Measurements from ENCODE around the gene NEMF.
"Not testable (repeated sequence)": the region's sequence is repeated elsewhere in the genome, so short reads cannot be mapped to it uniquely, and the experiment has no call there.

The NEMF gene

DNA sequence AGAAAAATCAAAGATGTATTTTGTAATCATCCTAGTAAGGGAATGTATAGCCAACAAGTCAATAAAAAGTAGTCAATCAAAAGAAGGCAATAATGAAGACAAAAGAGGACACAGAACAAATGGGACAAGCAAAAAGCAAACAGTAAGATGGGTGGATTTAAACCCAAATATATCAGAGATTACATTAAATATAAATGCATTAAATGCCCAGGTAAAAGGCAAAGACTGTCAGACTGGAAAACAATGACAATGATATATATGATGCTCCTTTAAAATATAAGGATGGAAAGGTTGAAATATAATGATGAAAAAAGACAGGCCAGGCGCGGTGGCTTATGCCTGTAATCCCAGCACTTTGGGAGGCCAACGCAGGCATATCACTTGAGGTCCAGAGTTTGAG, 35.7 kb downstream of the NEMF start:
- no peak for DNase-seq

DNA sequence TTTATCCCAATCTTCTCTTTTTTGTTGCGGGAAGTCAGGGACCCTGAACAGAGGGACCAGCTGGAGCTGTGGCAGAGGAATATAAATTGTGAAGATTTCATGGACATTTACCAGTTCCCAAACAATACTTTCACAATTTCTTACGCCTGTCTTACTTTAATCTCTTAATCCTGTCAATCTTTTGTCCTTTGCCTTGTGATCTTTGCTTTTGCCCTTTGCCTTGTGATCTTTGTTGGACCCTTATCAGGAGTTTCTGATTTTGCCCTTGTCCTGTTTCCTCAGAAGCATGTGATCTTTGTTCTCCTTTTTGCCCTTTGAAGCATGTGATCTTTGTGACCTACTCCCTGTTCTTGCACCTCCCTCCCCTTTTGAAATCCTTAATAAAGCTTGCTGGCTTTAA, 36.5 kb downstream of the NEMF start:
- not testable (repeated sequence) for DNase-seq

DNA sequence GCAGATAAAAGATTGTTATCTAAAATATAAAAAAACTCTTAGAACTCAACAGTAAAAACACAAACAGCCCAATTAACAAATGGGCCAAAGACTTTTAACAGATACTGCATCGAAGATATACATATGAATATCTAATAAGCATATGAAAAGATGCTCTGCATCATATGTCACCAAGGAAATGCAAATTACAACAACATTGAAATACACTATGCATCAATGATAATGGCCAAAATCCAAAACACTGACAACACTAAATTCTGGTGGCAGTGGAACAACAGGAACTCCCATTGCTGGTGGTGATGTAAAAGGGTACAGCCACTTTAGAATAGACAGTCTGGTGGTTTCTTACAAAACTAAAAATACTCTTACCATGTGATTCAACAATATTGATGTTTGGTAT, 43.8 kb downstream of the NEMF start:
- no peak for DNase-seq

DNA sequence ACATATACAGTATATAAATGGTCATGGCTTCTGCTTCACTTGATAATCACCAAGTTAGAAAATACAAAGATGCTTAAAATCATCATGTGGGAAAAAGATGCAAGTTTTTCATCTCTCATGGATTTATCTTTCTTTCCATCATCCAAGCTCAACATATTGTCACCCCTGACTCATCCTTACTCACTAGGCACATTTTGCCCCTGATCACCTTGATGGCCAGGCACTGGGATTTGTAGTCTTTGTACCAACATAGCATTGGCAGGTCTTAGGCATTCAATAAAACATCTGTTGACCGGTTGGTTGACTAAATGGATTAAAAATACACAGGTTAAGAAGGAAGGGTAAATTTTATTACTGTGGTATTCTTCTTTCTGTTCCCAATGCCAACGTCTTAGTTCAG, 56.6 kb downstream of the NEMF start:
- no peak for DNase-seq

DNA sequence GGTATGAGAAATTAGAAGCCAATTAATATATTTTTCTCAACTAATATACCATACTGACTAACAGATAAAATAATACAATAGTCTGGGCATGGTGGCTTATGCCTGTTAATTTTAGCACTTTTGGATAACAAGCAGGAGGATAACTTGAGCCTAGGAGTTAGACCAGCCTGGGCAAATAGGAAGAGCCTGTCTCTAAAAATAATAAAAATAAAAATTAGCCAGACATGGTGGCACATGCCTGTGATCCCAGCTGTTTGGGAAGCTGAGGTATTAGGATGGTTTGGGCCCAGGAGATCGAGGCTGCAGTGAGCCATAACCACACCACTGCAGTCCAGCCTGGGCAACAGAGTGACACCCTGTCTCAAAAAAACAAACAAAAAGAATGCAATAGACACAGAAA, 60.0 kb downstream of the NEMF start:
- DNase-seq: no peak

DNA sequence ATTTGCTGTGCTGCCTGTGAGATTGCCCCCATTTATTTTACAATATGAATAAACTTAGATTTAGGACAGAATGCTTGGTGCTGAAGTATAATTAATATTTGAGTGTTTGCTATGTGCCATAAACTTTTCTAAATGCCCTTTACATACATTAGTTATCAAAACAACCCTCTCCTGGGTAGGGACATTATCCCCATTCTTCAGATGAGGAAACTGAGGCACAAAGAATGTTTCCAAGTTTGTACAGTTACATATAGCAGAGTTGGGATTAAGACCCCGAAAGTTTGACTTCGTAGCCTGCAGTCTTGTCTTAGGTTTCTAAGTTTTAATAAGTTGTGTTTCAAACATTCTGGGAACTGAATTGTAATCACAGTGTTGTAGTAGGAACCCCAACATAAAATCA, 66.3 kb downstream of the NEMF start:
- no peak for DNase-seq

DNA sequence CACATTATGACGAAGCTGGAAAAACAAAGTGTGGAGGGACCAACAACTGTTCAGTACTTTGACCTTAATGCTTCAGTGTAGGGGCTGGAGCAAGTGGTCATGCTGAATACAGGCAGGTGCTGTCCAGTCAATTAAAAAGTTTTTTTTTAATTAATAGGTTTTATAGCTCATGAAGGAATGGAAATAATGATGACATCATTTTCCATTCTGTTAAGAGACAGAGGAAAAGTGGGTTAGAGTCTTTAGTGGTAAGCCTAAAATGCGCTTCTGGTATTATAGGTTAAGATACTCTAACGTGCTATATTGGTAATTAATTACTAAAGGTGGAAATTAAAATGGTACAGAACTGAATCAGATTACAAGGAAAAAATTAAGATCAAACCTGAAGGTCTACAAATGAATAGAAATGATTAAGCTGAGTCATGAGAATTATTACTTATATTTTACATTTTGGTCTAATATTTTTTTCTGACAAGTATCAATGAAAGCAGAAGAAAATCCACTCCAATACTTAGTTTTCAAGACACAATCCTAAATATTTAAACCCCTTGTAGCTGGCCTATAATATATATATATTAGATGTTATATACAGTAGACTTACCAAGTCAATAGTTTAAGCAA, 69.1 kb downstream of the NEMF start:
- no peak for DNase-seq

DNA sequence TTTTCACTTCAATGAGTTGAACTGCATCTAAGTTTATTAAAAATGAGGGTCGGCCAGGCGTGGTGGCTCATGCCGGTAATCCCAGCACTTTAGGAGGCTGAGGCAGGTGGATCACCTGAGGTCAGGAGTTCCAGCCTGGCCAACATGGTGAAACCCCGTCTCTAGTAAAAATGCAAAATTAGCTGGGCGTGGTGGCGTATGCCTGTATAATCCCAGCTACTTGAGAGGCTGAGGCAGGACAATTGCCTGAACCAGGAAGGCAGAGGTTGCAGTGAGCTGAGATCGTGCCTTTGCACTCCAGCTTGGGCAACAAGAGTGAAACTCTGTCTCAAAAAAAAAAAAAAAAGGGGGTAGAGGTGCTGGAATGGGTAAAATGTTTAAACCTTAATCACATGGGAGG, 71.5 kb downstream of the NEMF start:
- not testable (repeated sequence) for DNase-seq

DNA sequence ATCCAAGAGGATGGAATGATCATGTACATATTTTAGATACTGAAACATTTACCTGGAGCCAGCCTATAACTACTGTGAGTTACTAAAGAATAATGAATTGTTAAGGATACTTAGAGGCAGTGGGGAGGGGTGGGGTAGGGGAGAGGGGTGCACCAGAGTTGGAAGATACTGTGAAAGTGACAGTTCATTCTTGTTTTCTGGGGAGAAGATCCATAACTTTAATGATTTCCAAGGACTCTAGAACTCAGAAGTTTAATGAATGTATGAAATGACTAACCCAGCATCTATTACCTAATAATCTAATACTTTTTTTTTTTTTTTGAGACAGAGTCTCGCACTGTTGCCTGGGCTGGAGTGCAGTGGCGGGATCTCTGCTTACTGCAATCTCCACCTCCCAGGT, 74.2 kb downstream of the NEMF start:
- DNase-seq: no peak

DNA sequence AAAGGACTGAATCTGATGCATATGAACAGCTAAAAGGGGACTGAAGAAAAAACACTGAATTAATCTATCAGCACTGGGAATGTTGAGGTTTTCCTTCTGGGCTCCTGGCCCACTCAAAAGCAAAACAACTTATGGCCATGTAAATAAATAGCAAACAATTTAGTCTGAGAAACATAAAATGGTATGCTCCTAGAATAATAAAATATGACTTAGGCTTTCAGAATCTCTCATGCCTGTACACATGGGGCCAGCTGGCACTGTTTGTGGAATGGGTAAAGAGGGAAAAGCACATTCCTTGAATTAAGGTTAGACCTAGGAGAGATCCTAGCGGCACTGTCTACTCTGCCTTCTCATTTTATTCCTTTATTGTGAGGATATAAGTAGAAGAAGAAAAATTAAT, 78.5 kb downstream of the NEMF start:
- no peak for DNase-seq

DNA sequence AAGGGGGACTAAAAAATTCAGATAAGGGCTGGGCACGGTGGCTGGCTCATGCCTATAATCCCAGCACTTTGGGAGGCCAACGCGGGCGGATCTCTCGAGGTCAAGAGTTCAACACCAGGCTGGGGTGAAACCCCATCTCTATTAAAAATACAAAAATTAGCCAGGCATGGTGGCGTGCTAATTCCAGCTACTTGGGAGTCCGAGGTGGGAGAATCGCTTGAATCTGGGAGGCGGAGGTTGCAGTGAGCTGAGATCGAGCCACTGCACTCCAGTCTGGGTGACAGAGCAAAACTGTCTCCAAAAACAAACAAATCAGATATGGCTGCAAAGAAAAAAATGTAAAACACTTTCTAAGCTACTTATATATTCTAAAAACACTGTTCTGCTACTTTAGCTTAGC, 80.9 kb downstream of the NEMF start:
- DNase-seq: not testable (repeated sequence)

DNA sequence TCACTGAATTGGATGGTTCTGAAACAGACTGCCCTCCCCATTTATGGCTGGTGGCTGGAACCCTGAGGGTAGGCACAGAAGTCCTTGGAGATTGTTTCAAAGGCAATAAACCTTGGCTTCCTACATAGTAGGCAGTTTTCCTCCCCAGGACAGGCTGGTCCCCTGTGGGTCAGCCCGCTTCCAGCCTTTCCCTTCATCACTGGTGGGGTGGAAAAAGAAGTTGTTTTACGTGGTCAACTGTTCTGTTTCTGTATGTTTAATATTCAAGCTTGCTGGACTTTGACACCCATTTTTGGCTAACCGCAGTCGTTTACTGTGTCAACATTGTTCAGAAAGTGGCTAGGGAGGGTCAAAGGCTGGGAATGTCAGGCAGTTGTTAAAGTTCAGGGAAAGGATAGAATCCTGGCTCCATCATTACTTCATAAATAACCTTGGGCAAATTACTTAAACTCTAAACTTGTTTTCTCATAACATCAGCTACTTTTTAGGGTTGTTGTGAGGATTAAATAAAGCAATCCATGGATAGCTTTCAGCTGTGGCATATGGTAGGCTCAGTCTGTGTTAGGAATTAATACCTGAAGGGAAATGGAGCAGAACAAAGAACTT, 82.3 kb downstream of the NEMF start:
- DNase-seq: peak; percentile 55

DNA sequence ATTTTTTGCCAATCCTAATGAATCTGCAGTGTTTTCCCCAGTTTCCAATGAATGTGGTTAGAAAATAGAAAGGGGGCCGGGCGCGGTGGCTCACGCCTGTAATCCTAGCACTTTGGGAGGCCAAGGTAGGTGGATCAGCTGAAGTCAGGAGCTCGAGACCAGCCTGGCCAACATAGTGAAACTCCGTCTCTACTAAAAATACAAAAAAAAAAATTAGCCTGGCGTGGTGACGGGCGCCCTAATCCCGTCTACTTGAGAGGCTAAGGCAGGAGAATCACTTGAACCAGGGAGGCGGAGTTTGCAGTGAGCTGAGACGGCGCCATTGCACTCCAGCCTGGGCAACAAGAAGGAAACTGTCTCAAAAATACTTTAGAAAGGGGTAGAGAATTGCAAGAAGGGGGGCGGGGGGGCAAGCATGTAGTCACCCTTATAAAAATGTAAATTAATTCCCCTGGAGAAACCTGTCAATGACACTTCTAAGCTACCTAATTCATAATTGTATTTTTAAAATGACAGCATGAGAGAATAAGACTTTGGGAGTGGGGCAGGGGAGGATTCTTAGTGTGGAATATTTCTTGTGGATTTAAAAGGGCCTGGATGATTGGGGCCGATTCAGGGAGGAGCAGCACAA, 82.9 kb downstream of the NEMF start:
- peak; percentile 61 for DNase-seq

DNA sequence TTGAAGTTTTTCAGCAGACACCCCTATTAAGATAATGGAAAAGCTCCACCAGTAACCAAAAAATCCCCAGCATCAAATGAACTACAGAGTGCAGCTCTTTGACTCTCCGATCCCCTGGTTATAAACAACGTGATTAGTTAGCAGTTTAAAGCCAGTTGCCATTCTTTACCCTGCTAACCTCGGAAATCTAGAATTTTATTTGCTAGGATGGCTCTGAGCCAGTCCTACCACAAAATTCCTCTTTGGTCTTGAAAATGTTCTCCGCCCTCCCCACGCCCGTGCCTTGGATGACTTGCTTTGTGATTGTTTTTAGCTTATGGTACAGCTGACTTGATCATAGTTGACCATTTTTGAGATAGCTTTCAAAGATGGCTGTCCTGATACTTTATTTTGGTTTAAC, 83.4 kb downstream of the NEMF start:
- DNase-seq: no peak

DNA sequence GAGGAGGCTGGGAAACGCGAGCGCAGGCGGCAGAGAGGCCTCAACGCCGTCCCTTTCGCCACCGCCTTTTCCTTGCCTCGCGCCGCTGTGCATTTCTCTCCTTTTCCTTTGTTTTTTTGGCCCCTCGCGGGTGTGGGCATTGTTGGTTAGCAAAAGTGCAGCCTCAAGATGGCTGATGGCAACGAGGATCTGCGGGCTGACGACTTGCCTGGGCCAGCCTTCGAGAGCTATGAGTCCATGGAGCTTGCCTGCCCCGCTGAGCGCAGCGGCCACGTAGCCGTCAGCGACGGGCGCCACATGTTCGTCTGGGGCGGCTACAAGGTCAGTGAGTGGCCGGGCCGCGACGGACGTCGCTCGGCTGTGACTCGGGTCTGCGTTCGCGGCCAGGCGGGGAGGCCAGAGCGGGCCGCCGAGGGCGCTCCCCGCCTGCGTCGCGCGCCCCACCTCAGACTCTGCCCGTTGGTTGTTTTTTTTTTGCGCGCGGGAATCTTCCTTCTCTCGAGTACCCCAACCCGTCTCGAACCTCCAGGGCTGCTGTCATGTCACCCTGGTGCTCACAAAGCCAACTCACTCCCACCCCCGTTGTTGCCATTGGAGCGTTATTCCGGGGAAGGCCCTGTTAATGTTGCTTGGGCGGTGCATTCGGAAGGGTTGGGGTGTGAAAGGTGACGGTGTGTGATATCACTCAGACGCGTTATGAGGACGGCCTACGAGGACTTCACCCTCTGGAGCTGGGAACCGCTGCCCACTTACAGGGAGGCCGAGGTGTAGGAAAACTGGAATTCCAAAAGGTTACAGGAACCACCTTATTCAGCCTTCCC, 84.1 kb downstream of the NEMF start:
- peak; percentile 72 for DNase-seq

DNA sequence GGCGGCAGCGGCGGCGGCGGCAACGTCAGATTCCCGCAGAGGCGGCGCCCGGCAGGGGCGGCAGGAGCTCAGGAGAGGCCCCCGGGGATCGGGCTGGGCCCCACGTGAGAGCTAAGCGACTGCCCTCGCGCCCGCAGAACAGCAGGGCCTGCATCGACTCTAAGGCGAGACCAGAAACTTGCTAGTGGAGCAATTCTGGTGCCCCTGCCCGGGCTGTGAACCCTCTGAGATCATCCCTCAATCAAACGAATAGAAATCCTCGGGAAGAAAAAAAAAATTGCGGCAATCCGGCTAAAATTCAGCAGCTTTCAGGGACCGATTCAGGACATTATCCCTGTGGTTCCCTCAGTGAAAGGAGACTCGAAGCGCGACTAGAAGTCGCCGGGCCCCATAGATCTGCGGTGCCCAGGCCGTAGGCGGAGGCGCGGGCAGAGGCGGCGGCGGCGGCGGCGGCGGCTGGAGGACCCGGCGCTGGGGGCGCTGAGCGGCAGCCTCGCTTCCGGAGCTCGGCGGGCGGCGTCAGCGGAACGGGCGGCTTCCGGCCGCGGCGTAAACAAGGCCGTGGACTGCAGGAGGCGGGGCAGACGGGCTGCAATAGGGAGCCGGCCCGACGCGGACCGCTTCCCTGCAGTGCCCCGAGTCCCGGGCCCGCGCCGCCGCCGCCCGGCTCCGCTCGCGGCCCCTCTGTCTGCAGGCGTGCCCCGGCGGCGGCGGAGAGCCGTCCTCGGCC, 84.9 kb downstream of the NEMF start, which contains the start of gene KLHDC2:
KLHDC2 (plus strand) TSS at position 583 of the 730 bp plus-strand sequence. CDS start 316 bp downstream, outside the sequence.
- DNase-seq: peak; percentile 94

DNA sequence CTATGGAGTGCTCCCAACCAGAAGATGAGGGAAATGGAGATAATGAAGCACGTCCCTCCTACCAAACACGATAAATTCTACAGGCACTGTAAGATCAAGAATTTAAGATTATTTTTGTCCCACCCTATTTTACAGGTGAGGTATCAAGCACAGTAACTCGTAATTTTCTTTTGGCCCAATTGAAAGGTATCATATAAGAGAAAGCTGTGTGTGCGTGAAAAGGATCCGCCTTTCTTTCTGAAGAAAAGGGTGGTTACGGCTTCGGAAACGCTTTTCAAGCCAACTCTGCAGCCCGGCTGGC, 85.4 kb downstream of the NEMF start:
- no peak for DNase-seq

DNA sequence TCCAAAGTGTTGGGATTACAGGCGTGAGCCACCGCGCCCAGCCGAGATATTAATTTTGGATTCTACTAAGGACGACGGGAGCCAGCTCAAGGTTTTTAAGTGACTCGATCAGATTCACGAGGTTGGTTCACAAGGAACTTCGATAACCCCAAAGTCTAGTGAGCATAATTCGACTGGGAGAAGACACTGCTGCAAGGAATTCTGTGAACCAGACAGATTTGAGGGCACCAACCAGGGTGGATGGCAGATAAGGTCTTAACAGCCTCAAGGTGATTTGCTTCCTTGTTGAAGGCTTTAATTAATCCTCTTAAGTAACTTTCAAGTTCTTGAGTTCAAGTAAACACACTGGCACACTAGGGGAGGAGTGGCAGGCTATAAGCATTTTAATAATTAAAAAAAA, 85.7 kb downstream of the NEMF start:
- DNase-seq: peak; percentile 43

DNA sequence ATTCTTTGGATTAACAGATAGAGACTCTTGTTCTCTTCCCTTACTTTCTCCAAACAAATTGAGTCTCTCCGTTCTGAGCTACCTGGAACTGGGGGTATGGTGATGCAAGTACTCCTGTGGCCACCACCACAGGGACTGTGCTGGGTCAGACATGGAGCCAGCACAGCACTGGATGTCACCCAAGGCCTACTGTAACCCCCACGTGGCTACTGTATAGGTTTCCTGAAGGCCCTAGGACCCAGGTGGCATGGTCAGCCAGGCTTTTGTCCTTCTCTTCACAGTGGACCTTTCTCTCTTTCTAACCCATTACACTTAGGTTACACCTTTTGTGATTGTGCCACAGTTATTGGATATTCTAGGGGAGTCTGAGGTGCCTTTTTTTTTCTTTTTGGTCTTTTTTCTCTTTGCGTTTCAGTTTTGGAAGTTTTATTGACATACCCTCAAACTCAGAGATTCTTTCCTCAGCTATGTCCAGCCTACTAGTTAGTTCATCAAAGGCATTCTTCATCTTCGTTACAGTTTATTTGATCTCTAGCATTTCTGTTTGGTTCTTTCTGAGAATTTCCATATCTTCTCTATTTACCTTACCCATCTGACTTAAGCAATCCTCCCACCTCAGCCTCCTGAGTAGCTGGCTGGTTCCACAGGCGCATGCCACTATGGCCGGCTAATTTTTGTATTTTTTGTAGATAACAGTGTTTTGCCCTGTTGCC, 90.6 kb downstream of the NEMF start:
- DNase-seq: no peak

DNA sequence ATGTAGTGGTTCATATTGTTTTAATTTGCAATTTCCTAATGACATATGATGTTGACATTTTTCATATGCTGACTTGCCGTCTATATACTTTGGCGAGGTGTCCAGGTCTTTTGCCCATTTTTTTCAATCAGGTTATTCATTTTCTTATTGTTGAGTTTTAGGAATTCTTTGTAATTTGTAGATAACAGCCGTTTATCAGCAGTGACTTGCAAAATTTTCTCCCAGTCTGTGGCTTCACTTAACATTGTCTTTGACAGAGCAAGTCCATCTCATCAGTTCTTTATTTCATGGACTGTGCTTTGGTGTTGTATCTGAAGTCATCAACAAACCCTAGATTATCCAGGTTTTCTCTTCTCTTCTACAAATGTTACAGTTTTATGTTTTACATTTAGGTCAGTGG, 97.2 kb downstream of the NEMF start:
- no peak for DNase-seq

DNA sequence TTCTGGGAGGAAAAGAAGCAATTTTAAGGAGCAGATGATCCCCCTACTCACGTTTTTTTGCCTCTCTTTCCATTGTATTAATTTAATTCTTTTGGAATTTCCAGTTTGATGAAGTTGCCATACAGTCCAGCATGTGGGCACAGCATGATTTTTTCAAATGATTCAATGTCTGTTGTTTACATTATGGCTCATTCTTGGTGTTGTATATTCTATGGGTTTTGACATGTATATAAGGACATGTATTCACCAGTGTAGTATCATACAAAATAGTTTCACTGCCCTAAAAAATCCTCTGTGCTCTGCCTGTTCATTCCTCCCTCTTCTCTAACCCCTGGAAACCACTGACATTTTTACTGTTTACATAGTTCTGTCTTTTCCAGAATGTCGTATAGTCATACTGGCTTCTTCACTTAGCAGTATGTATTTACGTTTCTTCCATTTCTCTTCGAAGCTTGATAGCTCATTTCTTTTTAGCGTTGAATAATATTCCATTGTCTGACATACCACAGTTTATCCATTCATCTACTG, 98.0 kb downstream of the NEMF start:
- DNase-seq: no peak

DNA sequence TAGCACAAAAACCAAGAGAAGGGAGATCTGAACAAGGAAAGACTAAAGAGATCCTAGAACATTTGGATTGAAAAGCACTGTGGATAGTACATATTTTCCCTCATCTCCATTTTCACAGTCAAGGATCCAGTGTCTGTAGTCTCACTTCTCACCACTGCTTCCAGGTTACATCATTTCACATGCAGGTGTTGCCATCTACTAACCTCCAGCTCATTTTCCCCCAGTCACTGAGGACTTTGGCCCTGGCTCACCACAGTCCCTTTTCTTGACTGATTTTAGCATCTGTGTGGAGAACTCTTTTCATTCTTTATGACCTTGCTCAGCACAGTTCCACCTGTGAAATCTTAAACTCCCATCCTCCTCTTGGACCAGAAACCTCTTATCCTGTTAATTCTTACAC, 106.1 kb downstream of the NEMF start:
- not testable (repeated sequence) for DNase-seq

Data from DMS53 (cell line).